Left lung (tissue), 10 donors: Measurements from ENCODE around the gene ASCC3. TPM values are rescaled to one million over a fixed set of nuclear protein-coding genes. Genes with fewer than 3 reads are reported as not detected.

Source experiments
- ATAC-seq: fragments of 200-7000 bp; cut with Tn5 transposase; one replicate; pipeline ENCODE4 v1.9.1; 2020; ENCODE audit warnings: moderate library complexity
- DNase-seq, 4 donors: peaks; one replicate each; pipeline ENCODE4 v3.0.0-alpha.2; 2013 to 2020
- H3K27ac ChIP-seq, 2 donors: fragments of 200-600 bp; sonication (generic) in 1 of 2; one replicate each; pipeline versions ENCODE4 v1.5.0 to v1.8.0; 2020 to 2021
- H3K27me3 ChIP-seq, 2 donors: fragments of 200-600 bp; sonication (generic) in 1 of 2; one replicate each; pipeline versions ENCODE4 v1.5.0 to v1.8.0; 2020 to 2021
- H3K36me3 ChIP-seq, 2 donors: fragments of 200-600 bp; sonication (generic) in 1 of 2; one replicate each; pipeline versions ENCODE4 v1.5.0 to v1.8.0; 2020 to 2021
- H3K4me1 ChIP-seq, 2 donors: fragments of 200-600 bp; one replicate each; pipeline ENCODE4 v1.8.0; 2021
- H3K4me3 ChIP-seq, 2 donors: fragments of 200-600 bp; sonication (generic) in 1 of 2; one replicate each; pipeline versions ENCODE4 v1.5.0 to v1.8.0; 2020 to 2021; ENCODE audit warnings: mild to moderate bottlenecking in 1 of 2
- H3K9me3 ChIP-seq, 2 donors: fragments of 200-600 bp; sonication (generic) in 1 of 2; one replicate each; pipeline versions ENCODE4 v1.5.0 to v1.8.0; 2020 to 2021
- CTCF ChIP-seq, 2 donors: fragments of 200-600 bp; sonication (generic) in 1 of 2; IDR thresholded peaks; one replicate each; pipeline versions ENCODE4 v1.5.0 to v1.8.0; 2021; ENCODE audit warnings: antibody characterized with exemption in 2 of 2
- intact Hi-C, 2 donors: fragments of 100-400 bp; cut with DNase I; formaldehyde crosslinking; loops; one replicate each; pipeline versions ENCODE4 v1.11.2 to v1.14.2; 2022
- polyA plus RNA-seq, 6 donors: library from polyadenylated mRNA; unstranded; fragments of 120-200 nt; gene quantifications; one replicate each; pipeline ENCODE4 v1.2.1, GENCODE V29; 2013; ENCODE audit not compliant: insufficient read length in 6 of 6
- total RNA-seq, 2 donors: library from RNA; stranded (reverse); fragmentation: NEBNext Ultra II Directional; extraction: Animal tissue kit (Norgen Biotek cat#: 25700); gene quantifications; one replicate each; pipeline ENCODE4 v1.2.1, GENCODE V29; 2021
- donor health status: DM: no; HTN: yes; CAD: no.
- donor health status: DM: no; HTN: no; CAD: no.

Gene ASCC3
- total and polyA plus RNA-seq, 8 donors = 20.6 to 43.2 (median 23.4) TPM

- intact Hi-C loops = no loop called here
- TF ChIP-seq CTCF (IDR thresholded peaks at IDR 0.05) = no peak
- DNase-seq = no peak
Measured at GRCh38 chr6:100490065-100490464, 391.1 kb downstream of the ASCC3 start.

GRCh38 chr6:100488244-100488643 is 392.9 kb downstream of the ASCC3 start:
- H3K4me1 ChIP-seq = no peaks in the 10 kb centered on the region
- no peaks in the 10 kb centered on the region for H3K36me3 ChIP-seq
- intact Hi-C loops = no loop called here
- H3K27me3 ChIP-seq = peaks cover 0 to 30% of the 10 kb centered on the region in 2 donors
- DNase-seq (no peak), ATAC-seq (no peak)
- no peaks in the 10 kb centered on the region for H3K9me3 ChIP-seq
- no peak overlapping the region for H3K27ac ChIP-seq
- no peak overlapping the region for H3K4me3 ChIP-seq
- no peak for TF ChIP-seq CTCF (IDR thresholded peaks at IDR 0.05)

More at GRCh38 chr6:100490065-100490464, 391.1 kb downstream of the ASCC3 start:
- Histone ChIP-seq H3K9me3 (no peaks in the 10 kb centered on the region), H3K36me3 (no peaks in the 10 kb centered on the region), H3K4me3 (no peak overlapping the region), H3K27ac (no peak overlapping the region), H3K4me1 (no peaks in the 10 kb centered on the region), H3K27me3 (peaks cover 0 to 25% of the 10 kb centered on the region in 2 donors)
- ATAC-seq = no peak

GRCh38 chr6:100487638-100488037 is 393.5 kb downstream of the ASCC3 start:
- intact Hi-C loops = no loop called here
- DNase-seq = no peak
- H3K36me3 ChIP-seq = no peaks in the 10 kb centered on the region
- peaks cover 0 to 24% of the 10 kb centered on the region in 2 donors for H3K27me3 ChIP-seq
- ATAC-seq = no peak
- H3K27ac ChIP-seq = no peak overlapping the region
- TF ChIP-seq CTCF (IDR thresholded peaks at IDR 0.05) = no peak
- no peaks in the 10 kb centered on the region for H3K4me1 ChIP-seq
- no peaks in the 10 kb centered on the region for H3K9me3 ChIP-seq
- H3K4me3 ChIP-seq = no peak overlapping the region

- TF ChIP-seq CTCF (IDR thresholded peaks at IDR 0.05) = no peak
- H3K9me3 ChIP-seq = no peaks in the 10 kb centered on the region
- no peak for ATAC-seq
- intact Hi-C loops = no loop called here
- no peak overlapping the region for H3K4me3 ChIP-seq
- no peak overlapping the region for H3K27ac ChIP-seq
- no peak for DNase-seq
- H3K4me1 ChIP-seq = no peaks in the 10 kb centered on the region
- peaks cover 0 to 17% of the 10 kb centered on the region in 2 donors for H3K27me3 ChIP-seq
- H3K36me3 ChIP-seq = no peaks in the 10 kb centered on the region
Measured at GRCh38 chr6:100485268-100485667, 395.9 kb downstream of the ASCC3 start.

GRCh38 chr6:100484474-100484873 is 396.7 kb downstream of the ASCC3 start:
- Histone ChIP-seq H3K27me3 (peaks cover 0 to 12% of the 10 kb centered on the region in 2 donors), H3K27ac (no peak overlapping the region), H3K4me1 (no peaks in the 10 kb centered on the region), H3K36me3 (no peaks in the 10 kb centered on the region), H3K9me3 (no peaks in the 10 kb centered on the region), H3K4me3 (no peak overlapping the region)
- TF ChIP-seq CTCF (IDR thresholded peaks at IDR 0.05) = no peak
- ATAC-seq (no peak), DNase-seq (no peak)
- intact Hi-C loops = no loop called here
